NCI-H2171 treated with DMSO at 0.1 percent for 48 hours (cell line): ENCODE results near the gene PLA2G15.
"Not testable (repeated sequence)": the region's sequence is repeated elsewhere in the genome, so short reads cannot be mapped to it uniquely, and the experiment has no call there.

Source experiments
- DNase-seq: peaks from one replicate; lab custom pipeline; 2025; lab: John Stamatoyannopoulos, UW

PLA2G15 gene

DNA sequence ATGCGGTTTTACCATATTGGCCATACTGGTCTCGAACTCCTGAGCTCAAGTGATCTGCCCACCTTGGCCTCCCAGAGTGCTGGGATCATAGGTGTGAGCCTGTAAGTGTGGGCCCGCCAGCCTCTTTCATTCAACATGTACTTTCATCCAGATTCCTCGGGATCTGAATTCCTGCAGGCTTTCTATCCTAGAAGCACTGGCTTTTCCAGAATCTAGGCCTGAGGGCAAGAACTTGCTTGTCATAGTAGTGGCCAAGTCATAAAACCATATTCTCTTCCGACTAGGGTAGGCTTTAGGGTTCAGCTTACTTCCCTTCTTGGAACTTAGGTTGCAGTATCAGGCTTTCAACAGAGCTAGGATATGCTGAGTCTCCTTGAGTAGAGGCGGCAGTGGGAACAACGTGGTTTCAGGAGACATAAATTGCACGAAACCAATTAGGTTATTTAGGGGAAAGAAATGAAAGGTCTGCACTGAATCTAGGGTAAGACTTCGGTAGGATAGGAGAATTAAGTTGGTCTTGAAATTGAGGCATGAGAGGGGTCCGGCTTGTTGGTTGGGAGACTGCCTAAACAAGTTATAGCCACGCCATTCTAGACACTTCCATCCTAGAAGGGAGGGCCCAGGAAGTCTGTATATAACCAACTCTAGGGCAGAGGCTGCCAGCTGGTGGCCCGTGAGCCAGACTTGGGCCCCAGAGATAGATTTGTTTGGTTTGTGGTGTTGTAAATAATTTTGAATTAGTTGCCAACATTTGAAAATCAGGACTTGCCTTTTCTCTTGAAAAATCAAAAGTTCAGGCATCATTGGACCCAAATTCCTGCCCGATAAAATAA is 34.8 kb downstream of the PLA2G15 start:
- no peak for DNase-seq

GRCh38 chr16:68281368-68282063 is 36.3 kb downstream of the PLA2G15 start:
- DNase-seq: no peak

DNA sequence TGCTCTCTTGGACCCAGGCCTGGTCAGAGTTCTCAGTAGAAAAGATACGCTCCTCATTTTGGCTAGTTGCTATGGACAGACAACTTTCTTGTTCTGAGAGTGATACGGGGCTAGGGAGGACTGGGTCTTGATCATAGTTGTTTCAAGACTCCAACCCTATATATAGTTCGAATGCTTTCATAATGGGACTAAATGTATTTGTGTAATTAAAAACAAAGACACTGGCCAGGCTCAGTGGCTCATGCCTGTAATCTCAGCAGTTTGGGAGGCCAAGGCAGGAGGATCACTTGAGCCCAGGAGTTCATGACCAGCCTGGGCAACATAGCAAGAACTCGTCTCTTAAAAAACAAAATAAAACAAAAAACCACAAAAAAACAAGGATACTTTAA is 36.9 kb downstream of the PLA2G15 start:
- no peak for DNase-seq

GRCh38 chr16:68283346-68283745 is 38.2 kb downstream of the PLA2G15 start:
- no peak for DNase-seq

DNA sequence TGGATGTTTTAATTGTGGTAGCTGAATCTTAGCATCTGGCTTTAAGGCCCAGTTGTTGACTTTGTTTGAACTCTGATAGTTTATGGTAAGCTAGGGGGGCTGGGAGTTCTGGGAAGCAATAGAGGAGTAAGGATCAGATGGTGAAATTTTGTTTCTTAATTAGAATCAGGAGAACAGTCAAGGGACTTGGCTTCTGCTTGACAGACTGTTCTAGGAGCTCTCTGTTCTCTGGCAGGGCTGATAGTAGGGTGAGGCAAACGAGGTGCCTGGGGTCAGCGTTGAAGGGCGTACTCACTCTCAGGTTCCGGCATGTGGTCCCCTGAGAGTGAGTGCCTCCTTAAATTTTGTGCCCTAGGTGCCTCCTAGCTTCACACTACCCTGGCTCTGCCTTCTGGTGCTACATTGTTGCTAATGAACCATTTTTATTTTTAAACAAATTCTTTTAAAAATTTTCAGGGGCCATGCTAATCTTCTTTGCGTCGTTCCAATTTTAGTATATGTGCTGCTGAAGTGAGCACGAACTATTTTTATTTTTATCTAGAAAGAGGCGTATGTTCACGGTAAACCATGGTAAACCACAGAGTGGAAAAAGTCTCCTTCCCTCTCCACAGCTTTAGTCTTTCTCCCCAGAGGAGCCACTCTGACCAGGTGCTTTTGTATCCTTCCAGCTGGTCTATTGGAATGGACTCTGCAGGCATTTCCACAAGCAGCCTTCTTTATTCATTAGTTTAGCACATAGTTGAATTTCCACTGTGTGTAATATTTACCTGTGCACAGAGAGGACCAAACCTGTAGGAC is 38.8 kb downstream of the PLA2G15 start:
- DNase-seq: no peak

DNA sequence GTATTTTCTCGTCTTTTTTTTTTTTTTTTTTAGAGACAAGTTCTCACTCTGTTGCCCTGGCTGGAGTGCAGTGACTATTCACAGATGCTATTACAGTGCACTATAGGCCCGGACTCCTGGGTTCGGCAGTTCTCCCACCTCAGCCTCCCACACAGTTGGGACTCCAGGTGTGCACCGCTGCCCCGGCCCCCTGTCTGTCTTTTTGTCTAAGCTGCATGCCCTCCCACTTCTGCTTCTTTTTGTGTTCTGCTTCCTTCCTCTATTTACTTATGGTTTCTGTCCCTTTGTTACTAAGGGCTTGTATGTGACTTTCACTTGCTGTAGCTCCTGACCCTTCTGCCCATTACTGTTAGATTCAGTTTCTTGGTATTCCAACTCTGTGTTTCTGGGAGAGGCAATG is 39.7 kb downstream of the PLA2G15 start:
- no peak for DNase-seq

- DNase-seq: no peak
These were observed 40.5 kb downstream of the PLA2G15 start for GRCh38 chr16:68285683-68286082.

DNA sequence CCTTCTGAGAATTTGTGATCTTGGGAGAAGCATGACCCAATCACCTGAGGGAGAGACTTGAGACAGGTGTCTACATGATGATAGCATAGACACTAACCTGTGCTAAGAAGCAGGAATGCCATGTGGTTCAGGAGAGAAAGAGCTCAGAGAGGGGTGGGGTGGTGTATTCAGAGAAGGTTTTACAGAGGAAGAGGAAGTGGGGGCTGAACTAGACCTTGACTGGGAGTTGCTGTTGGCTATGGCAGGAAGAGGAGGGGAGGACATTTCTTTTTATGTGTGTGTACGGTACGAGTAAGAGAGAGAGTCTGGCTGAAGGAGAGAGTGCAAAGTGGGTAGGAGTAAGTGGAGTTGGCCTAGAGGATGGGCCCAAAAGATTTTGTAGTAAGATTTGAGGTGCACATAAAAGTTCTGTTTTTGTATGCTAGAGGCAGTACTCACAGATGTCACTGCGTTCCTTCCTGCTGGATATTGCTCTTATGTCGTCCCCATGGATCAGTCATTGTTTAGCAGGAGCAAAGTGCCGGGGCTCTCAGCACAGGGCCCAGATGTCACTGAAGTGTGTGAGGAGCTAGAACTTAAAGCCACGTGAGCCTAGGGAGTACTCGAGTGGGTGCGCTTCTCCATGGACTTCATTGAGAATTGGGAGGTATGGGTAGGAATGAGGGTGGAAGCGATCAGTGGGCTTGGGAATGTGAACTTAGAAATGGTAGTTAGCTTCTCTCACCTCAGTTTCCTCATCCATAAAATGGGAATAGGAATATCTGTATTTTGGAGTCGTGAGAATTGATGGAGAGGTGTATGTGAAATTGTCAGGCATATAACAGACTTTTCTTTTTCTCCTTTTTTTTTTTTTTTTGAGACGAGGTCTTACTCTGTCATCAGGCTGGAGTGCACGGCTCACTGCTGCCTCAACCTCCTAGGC is 41.2 kb downstream of the PLA2G15 start:
- DNase-seq: no peak

DNA sequence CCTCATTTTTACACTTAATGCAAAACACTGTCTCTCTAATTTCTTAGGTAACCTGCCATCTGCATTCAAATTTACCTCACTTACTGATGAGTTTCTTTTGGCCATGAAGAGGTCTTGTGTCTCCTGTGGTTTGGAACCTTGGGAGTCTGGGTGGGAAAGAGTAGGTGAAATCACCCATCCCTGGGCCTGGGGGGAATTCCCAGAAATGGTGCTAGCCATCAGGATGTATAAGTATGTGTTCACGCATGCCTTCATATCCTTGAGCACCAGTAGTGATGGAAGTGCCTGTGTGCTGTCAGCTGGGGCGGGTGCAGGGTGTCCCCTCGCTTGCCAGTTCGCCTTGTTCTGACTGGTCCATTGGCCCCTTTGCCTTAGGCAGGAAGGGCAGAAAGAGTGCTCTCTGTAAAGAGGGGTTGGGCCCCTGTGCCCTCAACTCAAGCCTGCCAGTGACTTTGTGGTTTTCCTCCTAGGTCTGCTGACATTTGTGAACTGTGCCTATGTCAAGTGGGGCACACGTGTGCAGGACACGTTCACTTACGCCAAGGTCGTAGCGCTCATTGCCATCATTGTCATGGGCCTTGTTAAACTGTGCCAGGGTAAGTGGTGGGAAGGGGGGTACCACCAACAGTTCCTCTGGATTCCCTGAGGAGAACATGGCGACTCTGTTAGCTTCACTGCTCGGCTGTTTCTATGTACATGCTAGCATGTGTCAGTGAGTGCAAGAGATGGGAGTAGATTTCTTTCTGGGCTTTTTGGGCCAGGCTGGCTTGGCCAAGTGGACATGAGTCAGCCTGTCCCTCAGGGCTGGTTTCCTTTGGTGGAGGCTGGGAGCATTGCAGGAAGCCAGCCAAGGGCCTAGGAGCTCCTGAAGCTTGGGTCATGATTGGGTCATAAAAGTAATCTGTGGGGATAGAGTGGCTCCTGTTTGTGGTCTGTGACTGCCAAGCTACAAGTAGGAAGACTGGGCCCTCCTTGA is 42.4 kb downstream of the PLA2G15 start:
- DNase-seq: no peak

DNA sequence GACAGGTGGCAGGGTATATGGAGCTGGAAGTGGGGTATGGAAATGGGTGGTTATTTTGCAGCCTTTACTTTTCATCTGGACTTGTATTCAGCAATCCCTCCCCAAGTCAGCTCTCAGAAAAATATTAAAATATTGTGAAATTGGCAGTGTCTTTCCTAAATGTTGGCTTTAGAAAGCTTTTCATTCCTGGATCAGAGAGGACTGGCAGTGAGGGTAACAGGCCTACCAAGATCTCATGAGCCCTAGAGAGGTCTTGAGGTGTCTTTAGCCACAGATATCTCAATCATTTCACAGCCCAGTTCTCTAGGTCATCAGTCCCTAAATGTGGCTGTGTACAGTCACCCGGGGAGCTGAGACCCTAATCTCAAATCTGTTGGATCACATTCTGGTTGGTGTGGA is 43.1 kb downstream of the PLA2G15 start:
- no peak for DNase-seq

- not testable (repeated sequence) for DNase-seq
These were observed 43.6 kb downstream of the PLA2G15 start for GRCh38 chr16:68288796-68289195.

DNA sequence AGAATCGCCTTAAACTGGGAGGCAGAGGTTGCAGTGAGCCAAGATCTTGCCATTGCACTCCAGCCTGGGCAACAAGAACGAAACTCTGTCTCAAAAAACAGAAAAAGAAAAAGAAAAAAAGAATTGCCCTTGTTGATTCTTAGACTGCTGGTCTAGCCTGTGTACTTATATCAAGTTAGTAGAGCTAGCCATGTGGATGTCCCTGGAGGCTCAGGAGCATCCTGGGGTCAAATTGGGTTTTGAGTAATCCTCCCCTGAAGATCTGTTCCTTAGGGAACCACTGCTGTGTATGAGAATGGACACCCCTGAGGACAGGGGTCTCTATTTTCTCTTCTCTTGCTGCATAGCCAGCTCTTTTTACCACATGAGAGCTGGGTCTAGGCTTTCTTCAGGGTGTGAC is 44.0 kb downstream of the PLA2G15 start:
- DNase-seq: no peak

DNA sequence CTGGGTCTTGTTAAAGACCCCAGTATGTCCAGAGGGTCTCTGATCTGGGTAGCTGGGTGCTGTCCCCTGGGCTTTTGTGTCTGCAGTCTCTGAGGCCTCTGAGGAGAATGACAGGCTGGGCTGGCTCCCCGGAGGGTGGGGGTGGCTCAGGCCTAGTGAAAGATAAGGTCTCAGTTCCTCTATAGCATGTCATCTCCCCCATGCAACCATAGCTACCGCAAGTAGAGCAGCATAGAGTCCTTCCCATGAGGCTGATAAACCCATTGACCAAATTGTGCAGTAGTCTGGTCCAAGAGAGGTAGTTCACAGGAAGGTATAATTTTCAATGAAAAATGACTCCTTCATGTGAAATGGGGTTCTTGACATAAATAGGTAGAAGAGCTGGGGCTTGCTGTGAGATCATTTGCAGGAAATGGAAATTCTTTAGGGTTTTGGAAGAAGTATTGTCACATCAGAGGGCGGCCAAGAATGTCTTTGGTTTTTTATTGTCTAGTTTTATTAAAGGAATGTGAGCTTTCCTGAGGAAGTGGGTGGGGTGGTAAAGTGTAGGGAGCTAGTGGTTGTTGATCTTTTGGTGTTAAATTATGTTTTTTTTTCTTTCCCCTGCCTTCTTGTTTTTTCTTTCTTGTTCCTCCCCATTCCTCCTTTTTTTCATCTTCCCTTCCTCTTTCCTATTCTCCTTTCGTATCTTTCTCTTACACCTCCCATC is 44.6 kb downstream of the PLA2G15 start:
- DNase-seq: no peak

DNA sequence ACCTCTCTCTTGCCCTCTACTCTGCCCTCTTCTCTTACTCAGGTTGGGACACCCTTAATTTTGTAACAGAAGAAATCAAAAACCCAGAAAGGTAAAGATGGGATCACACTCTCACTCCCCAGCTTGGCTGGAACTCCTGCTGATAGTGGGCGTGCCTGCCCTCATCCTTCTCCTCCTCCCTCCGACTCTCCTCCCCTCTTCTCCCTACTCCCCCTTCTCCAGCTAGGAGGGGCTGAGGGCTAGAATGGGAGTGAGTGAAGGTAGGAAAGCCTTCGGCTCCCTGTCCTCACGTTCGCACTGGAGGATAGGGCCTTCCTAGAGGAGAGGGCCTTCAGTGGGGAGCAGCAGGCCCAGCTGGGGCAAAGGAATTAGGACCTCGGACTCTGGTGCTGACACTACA is 45.3 kb downstream of the PLA2G15 start:
- no peak for DNase-seq

DNA sequence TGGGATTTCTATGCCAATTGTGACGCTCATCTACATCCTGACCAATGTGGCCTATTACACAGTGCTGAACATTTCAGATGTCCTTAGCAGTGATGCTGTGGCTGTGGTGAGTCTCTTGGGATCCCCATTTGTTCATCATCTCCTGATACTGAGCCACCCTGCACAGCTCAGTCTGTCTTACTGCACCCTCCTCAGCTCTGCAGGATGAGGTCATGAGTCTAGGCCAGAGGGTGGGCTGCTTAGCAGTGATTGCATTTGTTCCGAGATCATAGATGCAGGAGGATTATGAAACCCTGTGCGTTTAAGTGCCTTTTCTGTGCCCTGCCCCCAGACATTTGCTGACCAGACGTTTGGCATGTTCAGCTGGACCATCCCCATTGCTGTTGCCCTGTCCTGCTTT is 46.1 kb downstream of the PLA2G15 start:
- no peak for DNase-seq

DNA sequence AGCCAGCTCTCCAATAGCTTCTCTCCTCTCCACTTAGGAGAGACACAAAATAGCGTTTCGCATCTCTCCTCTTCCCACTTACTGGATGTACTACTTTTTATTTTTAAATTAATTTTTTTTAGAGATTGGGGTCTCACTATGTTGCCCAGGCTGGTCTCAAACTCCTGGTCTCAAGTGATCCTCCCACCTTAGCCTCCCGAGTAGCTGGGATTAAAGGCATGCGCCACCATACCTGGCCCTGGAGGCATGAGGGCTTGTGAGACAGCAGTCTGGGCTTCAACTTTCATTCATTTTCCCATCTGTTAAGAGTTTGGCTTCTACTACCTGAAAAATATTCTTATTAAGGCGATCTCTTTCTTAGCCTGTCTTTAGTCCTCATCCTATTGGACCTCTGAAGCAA is 47.3 kb downstream of the PLA2G15 start:
- DNase-seq: no peak

- no peak for DNase-seq
These were observed 51.1 kb downstream of the PLA2G15 start for GRCh38 chr16:68296291-68296690.

GRCh38 chr16:68296693-68297092 is 51.5 kb downstream of the PLA2G15 start:
- no peak for DNase-seq

- peak; percentile 34 for DNase-seq
These were observed 52.7 kb downstream of the PLA2G15 start for GRCh38 chr16:68297908-68298307.

- no peak for DNase-seq
These were observed 53.1 kb downstream of the PLA2G15 start for GRCh38 chr16:68298312-68298711.
